ENCODE measurements around the gene NHLRC2. TPM values are rescaled to one million over a fixed set of nuclear protein-coding genes. Genes with fewer than 3 reads are reported as not detected.

Gene NHLRC2
- total and polyA plus RNA-seq, 8 donors, result 2.8 to 112 (median 16.4) TPM

GRCh38 chr10:113869789-113870188, 15.3 kb downstream of the NHLRC2 start:
- Histone ChIP-seq H3K27me3 (no peaks in the 10 kb centered on the region), H3K4me1 (peaks cover 0 to 17% (median 8%) of the 10 kb centered on the region in 4 donors), H3K4me3 (no peak overlapping the region), H3K36me3 (peaks cover 0 to 12% (median 7%) of the 10 kb centered on the region in 4 donors), H3K27ac (no peak overlapping the region), H3K9me3 (peaks cover 0 to 18% (median 3%) of the 10 kb centered on the region in 4 donors)
- WGBS, 5 donors, result 69 to 93% (median 92%) methylated on average over 2 of the region's 2 CpGs
- no peak for TF ChIP-seq POLR2A (IDR thresholded peaks at IDR 0.05)
- TF ChIP-seq POLR2AphosphoS5 (IDR thresholded peaks at IDR 0.05), result no peak
- no peak for TF ChIP-seq CTCF (IDR thresholded peaks at IDR 0.05)
- no peak for TF ChIP-seq EP300 (IDR thresholded peaks at IDR 0.05)
- DNase-seq, result no peak
- intact Hi-C loops (cut with DNase I; ENCODE audit: low total_unique reads), result no loop called here

- intact Hi-C loops (cut with DNase I; ENCODE audit: low total_unique reads), result no loop called here
- no peak for TF ChIP-seq POLR2A (IDR thresholded peaks at IDR 0.05)
- no peak for TF ChIP-seq CTCF (IDR thresholded peaks at IDR 0.05)
- no peak for TF ChIP-seq EP300 (IDR thresholded peaks at IDR 0.05)
- TF ChIP-seq POLR2AphosphoS5 (IDR thresholded peaks at IDR 0.05), result no peak
- WGBS, 5 donors, result 94 to 99% (median 95%) methylated on average over 3 of the region's 3 CpGs
- DNase-seq, result no peak
- no peak overlapping the region for H3K4me3 ChIP-seq
- H3K27ac ChIP-seq, result no peak overlapping the region
- no peaks in the 10 kb centered on the region for H3K27me3 ChIP-seq
- peaks cover 0 to 10% (median 4%) of the 10 kb centered on the region in 4 donors for H3K4me1 ChIP-seq
- peaks cover 0 to 18% (median 3%) of the 10 kb centered on the region in 4 donors for H3K9me3 ChIP-seq
- peaks cover 0 to 18% (median 12%) of the 10 kb centered on the region in 4 donors for H3K36me3 ChIP-seq
These were observed 17.9 kb downstream of the NHLRC2 start for GRCh38 chr10:113872139-113873030.

GRCh38 chr10:113875212-113875611, 20.8 kb downstream of the NHLRC2 start:
- no peak overlapping the region for H3K4me3 ChIP-seq
- intact Hi-C loops (cut with DNase I; ENCODE audit: low total_unique reads), result no loop called here
- peaks cover 0 to 10% (median 4%) of the 10 kb centered on the region in 4 donors for H3K4me1 ChIP-seq
- DNase-seq, result no peak
- no peaks in the 10 kb centered on the region for H3K27me3 ChIP-seq
- WGBS, 5 donors, result 73 to 89% (median 83%) methylated on average over 1 of the region's 1 CpG
- peaks cover 0 to 18% (median 3%) of the 10 kb centered on the region in 4 donors for H3K9me3 ChIP-seq
- peaks cover 0 to 33% (median 16%) of the 10 kb centered on the region in 4 donors for H3K36me3 ChIP-seq
- no peak overlapping the region for H3K27ac ChIP-seq
- TF ChIP-seq CTCF (IDR thresholded peaks at IDR 0.05), result no peak
- TF ChIP-seq POLR2AphosphoS5 (IDR thresholded peaks at IDR 0.05), result no peak
- no peak for TF ChIP-seq EP300 (IDR thresholded peaks at IDR 0.05)
- no peak for TF ChIP-seq POLR2A (IDR thresholded peaks at IDR 0.05)

- Histone ChIP-seq H3K4me1 (peaks cover 0 to 10% (median 4%) of the 10 kb centered on the region in 4 donors), H3K9me3 (peaks cover 0 to 18% (median 3%) of the 10 kb centered on the region in 4 donors), H3K4me3 (no peak overlapping the region), H3K27ac (no peak overlapping the region), H3K36me3 (peaks cover 0 to 46% (median 20%) of the 10 kb centered on the region in 4 donors), H3K27me3 (no peaks in the 10 kb centered on the region)
- 74 to 77% (median 75%) methylated on average over 3 of the region's 3 CpGs for WGBS, 5 donors
- intact Hi-C loops (cut with DNase I; ENCODE audit: low total_unique reads), result no loop called here
- TF ChIP-seq POLR2A (IDR thresholded peaks at IDR 0.05), result no peak
- no peak for TF ChIP-seq EP300 (IDR thresholded peaks at IDR 0.05)
- TF ChIP-seq POLR2AphosphoS5 (IDR thresholded peaks at IDR 0.05), result no peak
- TF ChIP-seq CTCF (IDR thresholded peaks at IDR 0.05), result no peak
- DNase-seq, result no peak
These were observed 22.0 kb downstream of the NHLRC2 start for GRCh38 chr10:113876461-113876860.

Data from stomach (tissue), 9 donors.